K562 (cell line): ENCODE results near the gene ARNT2. TPM values are rescaled to one million over a fixed set of nuclear protein-coding genes. Genes with fewer than 3 reads are reported as not detected.

ENCODE experiments used
- ATAC-seq: fragments of 200-7000 bp; cut with Tn5 transposase; 3 replicates; pipeline ENCODE4 v1.9.1; 2020; ENCODE audit warnings: moderate library complexity
- BruUV-seq: library from RNA; stranded (reverse); fragments of 400-500 nt; replicated peaks from 2 replicates; lab custom pipeline; 2021; lab: Mats Ljungman, UMichigan
- CTCF ChIA-PET: fragments of 300-600 bp; formaldehyde crosslinking; extraction: SDS; loops from one replicate; lab custom pipeline; 2021; ENCODE audit warnings: low intra/inter-chr PET ratio; lab: Yijun Ruan, JAX
- POLR2A ChIA-PET: fragments of 300-600, 350-650 bp; sonication (Branson Sonifier 250); formaldehyde crosslinking; extraction: SDS; loops from one replicate; lab custom pipeline; 2021; ENCODE audit warnings: antibody characterized with exemption, inconsistent platforms; lab: Yijun Ruan, JAX
- DNase-seq, 4 experiments: peaks; one replicate each; pipeline versions ENCODE4 v3.0.0 to v3.0.0-alpha.2; 2011 to 2018; ENCODE audit warnings: low spot score in 3 of 4, mixed read lengths in 3 of 4; ENCODE audit errors: extremely low read depth in 1 of 4
- FAIRE-seq: peaks from 2 replicates; lab custom pipeline; 2011; peaks lifted over from hg19 to GRCh38; lab: Jason Lieb, UNC
- H2AFZ ChIP-seq: 2 replicates; pipeline ENCODE4 v1.6.0; 2011; ENCODE audit warnings: low read depth, low read length, control low read depth, inconsistent platforms
- H3K27ac ChIP-seq: fragments of 200-600 bp; 3 replicates; pipeline ENCODE4 v1.8.0; 2011; ENCODE audit warnings: low read depth, mild to moderate bottlenecking, control low read depth, inconsistent platforms, low read length, moderate library complexity, mixed read lengths; ENCODE audit errors: extremely low read depth
- H3K27me3 ChIP-seq, 2 experiments: fragments of 300-600 bp in 1 of 2; 2 replicates in 1 of 2; 3 replicates in 1 of 2; pipeline versions ENCODE4 v1.6.0 to v1.8.0; 2011; ENCODE audit warnings: inconsistent platforms in 2 of 2, low read length in 2 of 2, mild to moderate bottlenecking in 1 of 2, mixed read lengths in 1 of 2, moderate library complexity in 1 of 2; ENCODE audit not compliant: control insufficient read depth in 2 of 2, insufficient read depth in 2 of 2
- H3K36me3 ChIP-seq: fragments of 300-600 bp; 3 replicates; pipeline ENCODE4 v1.8.0; 2011; ENCODE audit warnings: mild to moderate bottlenecking, low read length, inconsistent platforms; ENCODE audit not compliant: control insufficient read depth, insufficient read depth
- H3K4me1 ChIP-seq, 2 experiments: fragments of 200-600 bp in 1 of 2; replicated peaks in 1 of 2; 2 replicates in 1 of 2; 3 replicates in 1 of 2; pipeline versions ENCODE4 v1.5.1 to v1.8.0; 2011; ENCODE audit warnings: inconsistent platforms in 2 of 2, low read length in 2 of 2, mild to moderate bottlenecking in 1 of 2, mixed read lengths in 1 of 2, moderate library complexity in 1 of 2; ENCODE audit not compliant: control insufficient read depth in 2 of 2, insufficient read depth in 2 of 2
- H3K4me2 ChIP-seq: 2 replicates; pipeline ENCODE4 v1.6.1; 2011; ENCODE audit warnings: low read length, control low read depth, inconsistent platforms, mixed read lengths; ENCODE audit not compliant: insufficient read depth
- H3K4me3 ChIP-seq: fragments of 200-600 bp; sonication (generic), shearing (Covaris generic); 2 replicates; pipeline ENCODE4 v1.5.1; 2016; ENCODE audit warnings: control low read depth, inconsistent platforms
- H3K79me2 ChIP-seq: fragments of 200-600 bp; 3 replicates; pipeline ENCODE4 v1.8.0; 2011; ENCODE audit warnings: low read length, inconsistent platforms; ENCODE audit not compliant: control insufficient read depth, insufficient read depth
- H3K9ac ChIP-seq, 2 experiments: 2 replicates each; pipeline versions ENCODE4 v1.6.0 to v1.6.1; 2011; ENCODE audit warnings: low read depth in 2 of 2, low read length in 2 of 2, control low read depth in 1 of 2, inconsistent platforms in 1 of 2, mild to moderate bottlenecking in 1 of 2, mixed read lengths in 1 of 2; ENCODE audit not compliant: insufficient read depth in 1 of 2
- H3K9me1 ChIP-seq: one replicate; pipeline ENCODE4 v1.6.0; 2011; ENCODE audit warnings: inconsistent platforms, mild to moderate bottlenecking, low read length, moderate library complexity; ENCODE audit not compliant: control insufficient read depth, insufficient read depth
- H3K9me3 ChIP-seq: replicated peaks from 2 replicates; pipeline ENCODE4 v1.5.1; 2011; ENCODE audit warnings: low read depth, low read length, inconsistent platforms; ENCODE audit not compliant: control insufficient read depth, insufficient read depth
- H4K20me1 ChIP-seq: replicated peaks from 2 replicates; pipeline ENCODE4 v1.6.1; 2011; ENCODE audit warnings: low read length, inconsistent platforms, mixed read lengths; ENCODE audit not compliant: control insufficient read depth, insufficient read depth
- BRD4 ChIP-seq: fragments of 200-600 bp; sonication (generic); IDR thresholded peaks from 2 replicates; pipeline ENCODE4 v1.6.1; 2017; ENCODE audit warnings: inconsistent platforms
- FOSL1 ChIP-seq: fragments of 200-800 bp; sonication (Bioruptor generic); conservative IDR thresholded peaks from 2 replicates; pipeline ENCODE4 v1.6.1; 2016; ENCODE audit warnings: missing genetic modification characterization, missing compliant biosample characterization
- FOXJ2 ChIP-seq: fragments of 200-800 bp; sonication (Bioruptor generic); IDR thresholded peaks from 2 replicates; pipeline ENCODE4 v1.6.1; 2016; ENCODE audit warnings: missing genetic modification characterization, missing compliant biosample characterization
- HNRNPLL ChIP-seq: fragments of 200-400 bp; formaldehyde crosslinking; IDR thresholded peaks from 2 replicates; pipeline ENCODE4 v1.6.1; 2017; ENCODE audit warnings: low read length, low read depth, mild to moderate bottlenecking; ENCODE audit not compliant: poor library complexity, severe bottlenecking
- XRCC5 ChIP-seq: fragments of 200-400 bp; formaldehyde crosslinking; IDR thresholded peaks from 2 replicates; pipeline ENCODE4 v1.6.1; 2017; ENCODE audit warnings: low read depth, mild to moderate bottlenecking, low read length
- ZNF324 ChIP-seq: fragments of 250-450 bp; sonication (Bioruptor Pico); IDR thresholded peaks from 2 replicates; pipeline ENCODE4 v1.4.0; 2020; ENCODE audit warnings: mild to moderate bottlenecking
- WGBS: fragments of 100-300 bp; shearing (Covaris generic); methylation state at CpG from one replicate; pipeline ENCODE4 v1.1.6; 2016; ENCODE audit warnings: low coverage, mixed read lengths; ENCODE audit not compliant: insufficient coverage; ENCODE audit errors: missing lambda C conversion rate; 5-methylcytosine and 5-hydroxymethylcytosine counted together
- in situ Hi-C: fragments of 300-500 bp; cut with MboI; formaldehyde crosslinking; loops from 4 replicates; pipeline ENCODE4 v1.15.0; 2018; ENCODE audit warnings: inconsistent platforms, mixed read lengths
- intact Hi-C: fragments of 100-400 bp; cut with micrococcal nuclease; formaldehyde crosslinking; loops from 2 replicates; pipeline ENCODE4 v1.14.2; 2022
- polyA plus RNA-seq, 8 experiments: library from polyadenylated mRNA; depleted of rRNA in 4 of 8; stranded (reverse) in 5 of 8; unstranded in 3 of 8; fragments of >200 nt; fragmentation: Nextera tagmentation in 2 of 8; fragmentation: Illumina TruSeq in 1 of 8; extraction: Ambion mirVana in 2 of 8; extraction: Trizol in 1 of 8; gene quantifications; 2 replicates each; pipeline versions ENCODE4 v1.2.1 to v1.2.3, GENCODE V29; 2011 to 2014; ENCODE audit warnings: inconsistent platforms in 1 of 8, missing spikeins in 1 of 8
- total RNA-seq, 7 experiments: library from RNA; depleted of rRNA in 6 of 7; stranded (reverse); fragments of >200 nt in 6 of 7; fragmentation: Illumina TruSeq in 2 of 7; extraction: Trizol in 2 of 7; gene quantifications; 2 replicates each; pipeline versions ENCODE4 v1.2.1 to v1.2.3, GENCODE V29; 2011 to 2021; ENCODE audit warnings: low replicate concordance in 1 of 7
- TF ChIP-seq, protein P1 (sequence below), 2 experiments: IDR thresholded peaks in 1 of 2; conservative IDR thresholded peaks in 1 of 2; 2 replicates each; pipeline ENCODE4 v1.6.1; 2016; ENCODE audit warnings: low read depth in 2 of 2, mild to moderate bottlenecking in 1 of 2, missing compliant biosample characterization in 1 of 2, missing genetic modification characterization in 1 of 2, moderate library complexity in 1 of 2
- TF ChIP-seq, protein P2 (sequence below): fragments of 450-650 bp; conservative IDR thresholded peaks from 2 replicates; pipeline ENCODE4 v1.6.1; 2016; ENCODE audit warnings: missing genetic modification characterization, low read depth, mild to moderate bottlenecking, missing compliant biosample characterization, moderate library complexity
- TF ChIP-seq, protein P3 (sequence below): fragments of 450-650 bp; IDR thresholded peaks from 2 replicates; pipeline ENCODE4 v1.7.1; 2018; ENCODE audit warnings: mild to moderate bottlenecking, low read depth; ENCODE audit not compliant: partially characterized antibody

Gene ARNT2
- total and polyA plus RNA-seq, 9 of the 15 experiments (the other 6 are each of a cell fraction or from before 2014, with no cell fraction given), result 0.01 TPM; not detected in 8

DNA sequence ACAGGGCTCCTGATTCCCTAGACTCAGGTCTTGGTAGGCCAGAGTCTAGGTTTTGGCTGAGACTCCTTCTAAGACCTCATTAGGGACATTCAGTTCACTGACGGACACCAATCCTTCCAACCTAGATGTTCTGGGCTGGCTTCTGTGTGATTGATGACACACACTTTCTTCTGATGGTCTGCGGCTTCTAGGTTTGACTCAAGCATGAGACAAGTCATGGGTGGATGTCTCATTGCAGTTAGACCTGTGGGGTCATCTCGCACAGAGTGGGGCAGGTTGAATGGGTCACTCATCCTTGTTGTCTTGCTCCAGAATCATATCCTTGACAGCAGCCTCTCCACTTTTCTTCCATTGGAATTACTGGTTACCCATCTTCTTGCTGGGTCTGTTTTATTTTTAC lies 35.8 kb downstream of the ARNT2 start:
- Histone ChIP-seq H3K4me3 (no peak overlapping the region), H3K4me1 (no peaks in the 10 kb centered on the region), H3K79me2 (no peaks in the 10 kb centered on the region), H3K9me1 (no peaks in the 10 kb centered on the region), H2AFZ (no peak overlapping the region), H4K20me1 (no peaks in the 10 kb centered on the region), H3K9me3 (no peaks in the 10 kb centered on the region)
- POLR2A ChIA-PET, result interaction anchor here (0.6 kb wide), 1 partner anchor 21 kb away, joined by 4 read pairs; no protein-coding TSS in a partner anchor
- ATAC-seq, result no peak
- in situ Hi-C loops, result no loop called here
- intact Hi-C loops, result no loop called here
- DNase-seq, result no peak
- BruUV-seq, result no TSS peak
- peak; percentile 40; the same call in 1 of the 2 replicates for TF ChIP-seq FOSL1 (tag)
- TF ChIP-seq HNRNPLL, result no peak
- TF ChIP-seq, all 486 proteins: peak for 1
- CTCF ChIA-PET, result no interaction called here
- Histone ChIP-seq H3K27me3 (peaks cover 6 to 43% of the 10 kb centered on the region in 2 experiments), H3K27ac (no peak overlapping the region), H3K4me2 (no peak overlapping the region), H3K9ac (no peak overlapping the region), H3K36me3 (no peaks in the 10 kb centered on the region)
- no peak for FAIRE-seq
- WGBS, result 0% methylated on average over 3 of the region's 3 CpGs

DNA sequence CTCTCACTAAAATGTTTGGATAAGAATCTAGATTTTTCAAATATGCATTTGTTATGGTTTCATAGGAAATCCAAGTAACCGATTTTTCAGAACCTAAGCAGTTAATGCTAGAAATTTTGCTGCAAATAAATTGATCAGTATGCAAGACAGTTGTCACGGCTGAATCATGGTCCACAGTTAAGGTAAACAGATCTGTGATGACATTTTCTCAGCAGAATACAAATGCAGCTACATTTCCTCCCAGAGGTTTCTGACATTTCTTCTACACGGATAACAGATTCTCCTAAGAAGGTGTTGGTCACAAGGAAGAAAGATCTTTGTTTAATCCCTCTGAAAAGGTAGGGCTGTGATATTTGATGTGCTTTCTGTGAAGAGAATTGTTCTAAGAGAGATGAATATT lies 36.9 kb downstream of the ARNT2 start:
- Histone ChIP-seq H2AFZ (no peak overlapping the region), H3K9me3 (no peaks in the 10 kb centered on the region), H3K9me1 (no peaks in the 10 kb centered on the region), H3K9ac (no peak overlapping the region), H3K4me2 (no peak overlapping the region), H3K4me3 (no peak overlapping the region), H3K36me3 (no peaks in the 10 kb centered on the region), H3K4me1 (no peaks in the 10 kb centered on the region), H3K27ac (no peak overlapping the region), H3K27me3 (peaks cover 6 to 35% of the 10 kb centered on the region in 2 experiments), H3K79me2 (no peaks in the 10 kb centered on the region), H4K20me1 (no peaks in the 10 kb centered on the region)
- in situ Hi-C loops, result no loop called here
- ChIA-PET POLR2A (no interaction called here), CTCF (no interaction called here)
- ATAC-seq, result no peak
- WGBS, result 0% methylated on average over 3 of the region's 3 CpGs
- no peak for DNase-seq
- no peak for FAIRE-seq
- intact Hi-C loops, result no loop called here
- no TSS peak for BruUV-seq
- TF ChIP-seq, protein P1, sequence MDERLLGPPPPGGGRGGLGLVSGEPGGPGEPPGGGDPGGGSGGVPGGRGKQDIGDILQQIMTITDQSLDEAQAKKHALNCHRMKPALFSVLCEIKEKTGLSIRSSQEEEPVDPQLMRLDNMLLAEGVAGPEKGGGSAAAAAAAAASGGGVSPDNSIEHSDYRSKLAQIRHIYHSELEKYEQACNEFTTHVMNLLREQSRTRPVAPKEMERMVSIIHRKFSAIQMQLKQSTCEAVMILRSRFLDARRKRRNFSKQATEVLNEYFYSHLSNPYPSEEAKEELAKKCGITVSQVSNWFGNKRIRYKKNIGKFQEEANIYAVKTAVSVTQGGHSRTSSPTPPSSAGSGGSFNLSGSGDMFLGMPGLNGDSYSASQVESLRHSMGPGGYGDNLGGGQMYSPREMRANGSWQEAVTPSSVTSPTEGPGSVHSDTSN (CRISPR knock-in tag; IDR thresholded peaks at IDR 0.05; ENCODE audit: low read depth), result no peak
- TF ChIP-seq, protein P1 (tag; conservative IDR thresholded peaks at IDR 0.05; ENCODE audit: low read depth), result no peak
- TF ChIP-seq BRD4 (no peak), ZNF324 (CRISPR knock-in tag) (no peak), XRCC5 (no peak), FOXJ2 (no peak)
- TF ChIP-seq, protein P2, sequence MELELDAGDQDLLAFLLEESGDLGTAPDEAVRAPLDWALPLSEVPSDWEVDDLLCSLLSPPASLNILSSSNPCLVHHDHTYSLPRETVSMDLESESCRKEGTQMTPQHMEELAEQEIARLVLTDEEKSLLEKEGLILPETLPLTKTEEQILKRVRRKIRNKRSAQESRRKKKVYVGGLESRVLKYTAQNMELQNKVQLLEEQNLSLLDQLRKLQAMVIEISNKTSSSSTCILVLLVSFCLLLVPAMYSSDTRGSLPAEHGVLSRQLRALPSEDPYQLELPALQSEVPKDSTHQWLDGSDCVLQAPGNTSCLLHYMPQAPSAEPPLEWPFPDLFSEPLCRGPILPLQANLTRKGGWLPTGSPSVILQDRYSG, result no peak
- TF ChIP-seq, protein P3, sequence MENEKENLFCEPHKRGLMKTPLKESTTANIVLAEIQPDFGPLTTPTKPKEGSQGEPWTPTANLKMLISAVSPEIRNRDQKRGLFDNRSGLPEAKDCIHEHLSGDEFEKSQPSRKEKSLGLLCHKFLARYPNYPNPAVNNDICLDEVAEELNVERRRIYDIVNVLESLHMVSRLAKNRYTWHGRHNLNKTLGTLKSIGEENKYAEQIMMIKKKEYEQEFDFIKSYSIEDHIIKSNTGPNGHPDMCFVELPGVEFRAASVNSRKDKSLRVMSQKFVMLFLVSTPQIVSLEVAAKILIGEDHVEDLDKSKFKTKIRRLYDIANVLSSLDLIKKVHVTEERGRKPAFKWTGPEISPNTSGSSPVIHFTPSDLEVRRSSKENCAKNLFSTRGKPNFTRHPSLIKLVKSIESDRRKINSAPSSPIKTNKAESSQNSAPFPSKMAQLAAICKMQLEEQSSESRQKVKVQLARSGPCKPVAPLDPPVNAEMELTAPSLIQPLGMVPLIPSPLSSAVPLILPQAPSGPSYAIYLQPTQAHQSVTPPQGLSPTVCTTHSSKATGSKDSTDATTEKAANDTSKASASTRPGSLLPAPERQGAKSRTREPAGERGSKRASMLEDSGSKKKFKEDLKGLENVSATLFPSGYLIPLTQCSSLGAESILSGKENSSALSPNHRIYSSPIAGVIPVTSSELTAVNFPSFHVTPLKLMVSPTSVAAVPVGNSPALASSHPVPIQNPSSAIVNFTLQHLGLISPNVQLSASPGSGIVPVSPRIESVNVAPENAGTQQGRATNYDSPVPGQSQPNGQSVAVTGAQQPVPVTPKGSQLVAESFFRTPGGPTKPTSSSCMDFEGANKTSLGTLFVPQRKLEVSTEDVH, result no peak
